Measurements from ENCODE around the gene PRDM11.

- TF ChIP-seq CTCF (IDR thresholded peaks at IDR 0.05; ENCODE audit: borderline replicate concordance, extremely low read depth, low read length, poor library complexity, severe bottlenecking) (no peak), EZH2 (IDR thresholded peaks at IDR 0.05; ENCODE audit: borderline replicate concordance, low read depth, low read length, severe bottlenecking) (no peak)
Measured at GRCh38 chr11:45149483-45150056, 3.1 kb downstream of the PRDM11 start.

Data from DND-41 (cell line).